IMR-90 (cell line): ENCODE measurements around the gene MRPL50. TPM values are rescaled to one million over a fixed set of nuclear protein-coding genes. Genes with fewer than 3 reads are reported as not detected.
A peak's percentile ranks its signal among the peaks of the same experiment; 100 is the strongest.

Source experiments
- ATAC-seq: fragments of 200-7000 bp; cut with Tn5 transposase; 2 replicates; pipeline ENCODE4 v1.9.1; 2020; ENCODE audit warnings: low read depth, mild to moderate bottlenecking, moderate library complexity
- BruUV-seq: library from RNA; stranded (reverse); fragments of 400-500 nt; replicated peaks from 2 replicates; lab custom pipeline; 2021; lab: Mats Ljungman, UMichigan
- CTCF ChIA-PET: fragments of 300-600 bp; formaldehyde crosslinking; extraction: SDS; loops from one replicate; lab custom pipeline; 2021; ENCODE audit warnings: antibody characterized with exemption; lab: Yijun Ruan, JAX
- POLR2A ChIA-PET: fragments of 300-600 bp; sonication (Branson Sonifier 250); formaldehyde crosslinking; loops from one replicate; lab custom pipeline; 2022; ENCODE audit warnings: antibody characterized with exemption; ENCODE audit not compliant: unreplicated experiment; lab: Charles Lee
- DNase-seq: peaks from one replicate; pipeline ENCODE4 v3.0.0; 2013
- H2AFZ ChIP-seq: replicated peaks from 2 replicates; pipeline ENCODE3; 2013; ENCODE audit warnings: low read length, mild to moderate bottlenecking; ENCODE audit not compliant: poor library complexity
- H2AK5ac ChIP-seq: 2 replicates; pipeline ENCODE4 v1.6.1; 2013; ENCODE audit warnings: low read depth, low read length, inconsistent platforms
- H2AK9ac ChIP-seq: replicated peaks from 2 replicates; pipeline ENCODE3; 2013; ENCODE audit warnings: mild to moderate bottlenecking, low read depth, low read length, moderate library complexity; ENCODE audit not compliant: poor library complexity
- H2BK120ac ChIP-seq: 2 replicates; pipeline ENCODE4 v1.6.1; 2013; ENCODE audit warnings: low read depth, low read length, inconsistent platforms
- H2BK15ac ChIP-seq: 3 replicates; pipeline ENCODE4 v1.6.1; 2013; ENCODE audit warnings: low read depth, low read length, inconsistent platforms
- H2BK20ac ChIP-seq: 2 replicates; pipeline ENCODE4 v1.6.1; 2013; ENCODE audit warnings: low read depth, mild to moderate bottlenecking, inconsistent platforms, low read length, moderate library complexity
- H2BK5ac ChIP-seq: 2 replicates; pipeline ENCODE4 v1.6.1; 2013; ENCODE audit warnings: mild to moderate bottlenecking, low read depth, low read length, inconsistent platforms; ENCODE audit not compliant: poor library complexity, severe bottlenecking
- H3K14ac ChIP-seq: replicated peaks from 2 replicates; pipeline ENCODE4 v1.6.1; 2013; ENCODE audit warnings: low read depth, low read length, inconsistent platforms
- H3K18ac ChIP-seq: 2 replicates; pipeline ENCODE4 v1.6.1; 2013; ENCODE audit warnings: low read depth, low read length, control low read depth
- H3K23ac ChIP-seq: 2 replicates; pipeline ENCODE4 v1.6.1; 2013; ENCODE audit warnings: low read depth, low read length, inconsistent platforms
- H3K27ac ChIP-seq: 2 replicates; pipeline ENCODE4 v1.5.1; 2013; ENCODE audit warnings: mild to moderate bottlenecking, control low read depth, low read length; ENCODE audit not compliant: insufficient read depth
- H3K27me3 ChIP-seq: 2 replicates; pipeline ENCODE4 v1.6.1; 2013; ENCODE audit warnings: low read length; ENCODE audit not compliant: control insufficient read depth, insufficient read depth
- H3K36me3 ChIP-seq: 2 replicates; pipeline ENCODE4 v1.6.1; 2013; ENCODE audit warnings: low read length, mixed read lengths; ENCODE audit not compliant: control insufficient read depth, insufficient read depth
- H3K4ac ChIP-seq: 2 replicates; pipeline ENCODE4 v1.6.1; 2013; ENCODE audit warnings: low read depth, low read length, inconsistent platforms
- H3K4me1 ChIP-seq: 2 replicates; pipeline ENCODE4 v1.6.1; 2013; ENCODE audit warnings: low read length, mixed read lengths; ENCODE audit not compliant: control insufficient read depth, insufficient read depth
- H3K4me2 ChIP-seq: 2 replicates; pipeline ENCODE4 v1.6.1; 2013; ENCODE audit warnings: low read depth, mild to moderate bottlenecking, control low read depth, low read length, moderate library complexity
- H3K4me3 ChIP-seq: 2 replicates; pipeline ENCODE4 v1.5.1; 2013; ENCODE audit warnings: low read depth, mild to moderate bottlenecking, control low read depth, low read length, moderate library complexity; ENCODE audit not compliant: insufficient read depth
- H3K56ac ChIP-seq: 2 replicates; pipeline ENCODE4 v1.6.1; 2013; ENCODE audit warnings: low read length, inconsistent platforms; ENCODE audit not compliant: insufficient read depth; ENCODE audit errors: extremely low read depth
- H3K79me1 ChIP-seq, 2 experiments: 2 replicates each; pipeline ENCODE4 v1.6.1; 2013; ENCODE audit warnings: low read length in 2 of 2, inconsistent platforms in 1 of 2, low read depth in 1 of 2
- H3K9ac ChIP-seq: 2 replicates; pipeline ENCODE4 v1.6.1; 2013; ENCODE audit warnings: low read depth, low read length, control low read depth
- H3K9me1 ChIP-seq: 2 replicates; pipeline ENCODE4 v1.6.1; 2013; ENCODE audit warnings: low read length, inconsistent platforms; ENCODE audit not compliant: insufficient read depth
- H3K9me3 ChIP-seq: 2 replicates; pipeline ENCODE4 v1.6.1; 2013; ENCODE audit warnings: low read length; ENCODE audit not compliant: control insufficient read depth, insufficient read depth
- H4K20me1 ChIP-seq: 2 replicates; pipeline ENCODE4 v1.6.1; 2013; ENCODE audit warnings: low read length, inconsistent platforms; ENCODE audit not compliant: insufficient read depth
- H4K5ac ChIP-seq: 2 replicates; pipeline ENCODE4 v1.6.1; 2013; ENCODE audit warnings: mild to moderate bottlenecking, low read depth, low read length, control low read depth
- H4K8ac ChIP-seq, 2 experiments: 2 replicates each; pipeline ENCODE4 v1.6.1; 2013; ENCODE audit warnings: low read depth in 2 of 2, low read length in 2 of 2, control low read depth in 1 of 2, inconsistent platforms in 1 of 2
- H4K91ac ChIP-seq: 2 replicates; pipeline ENCODE4 v1.6.1; 2013; ENCODE audit warnings: low read depth, low read length, inconsistent platforms; ENCODE audit not compliant: insufficient read depth
- BHLHE40 ChIP-seq: fragments of 150-350 bp; IDR thresholded peaks from 2 replicates; pipeline ENCODE4 v1.6.1; 2016; ENCODE audit warnings: mild to moderate bottlenecking, low read depth, low read length
- CHD1 ChIP-seq: IDR thresholded peaks from 2 replicates; pipeline ENCODE4 v1.6.1; 2012; ENCODE audit warnings: low read depth, low read length, improper control_type of control experiment
- MAFK ChIP-seq: IDR thresholded peaks from 2 replicates; pipeline ENCODE4 v1.6.1; 2012; ENCODE audit warnings: low read depth, low read length, improper control_type of control experiment
- NFE2L2 ChIP-seq: fragments of 150-350 bp; IDR thresholded peaks from 2 replicates; pipeline ENCODE4 v1.6.1; 2016; ENCODE audit warnings: low read depth, mild to moderate bottlenecking, low read length
- POLR2A ChIP-seq: IDR thresholded peaks from 2 replicates; pipeline ENCODE4 v1.6.1; 2012; ENCODE audit warnings: mild to moderate bottlenecking, low read depth, low read length
- WGBS, 2 experiments: methylation state at CpG; one replicate each; pipeline versions ENCODE4 v1.1.5 to v1.1.7; 2013; ENCODE audit warnings: missing lambda C conversion rate in 2 of 2; ENCODE audit not compliant: insufficient read length in 1 of 2; ENCODE audit errors: extremely low coverage in 2 of 2; 5-methylcytosine and 5-hydroxymethylcytosine counted together
- dilution Hi-C: fragments of 300-500 bp; cut with HindIII; formaldehyde crosslinking; loops from one replicate; pipeline ENCODE4 v1.14.3; 2018; ENCODE audit warnings: low sequenced_read_pairs; ENCODE audit not compliant: unreplicated experiment
- in situ Hi-C: fragments of 300-500 bp; cut with MboI; formaldehyde crosslinking; loops from 3 replicates; pipeline ENCODE4 v1.14.3; 2019; ENCODE audit warnings: low sequenced_read_pairs, inconsistent platforms, mixed read lengths
- intact Hi-C: fragments of 100-400 bp; cut with micrococcal nuclease; formaldehyde crosslinking; loops from 2 replicates; pipeline ENCODE4 v1.10.0; 2022
- polyA plus RNA-seq, 3 experiments: library from polyadenylated mRNA; depleted of rRNA; stranded (reverse); fragments of >200 nt; gene quantifications; 2 replicates each; pipeline ENCODE4 v1.2.3, GENCODE V29; 2012; ENCODE audit warnings: low replicate concordance in 1 of 3
- total RNA-seq: library from RNA; depleted of rRNA; stranded (reverse); fragments of >200 nt; gene quantifications from 2 replicates; pipeline ENCODE4 v1.2.3, GENCODE V29; 2012

The MRPL50 gene
- total and polyA plus RNA-seq, 2 of the 4 experiments (the other 2 are of a cell fraction): 7.5 to 8.6 TPM

- H3K18ac ChIP-seq: no peak overlapping the region
- no peaks in the 10 kb centered on the region for H3K9me1 ChIP-seq
- no peak overlapping the region for H2BK20ac ChIP-seq
- no peak overlapping the region for H2BK120ac ChIP-seq
- POLR2A ChIA-PET: no interaction called here
- TF ChIP-seq CHD1 (no peak), MAFK (no peak), POLR2A (no peak), NFE2L2 (no peak), BHLHE40 (no peak)
- no peak overlapping the region for H3K23ac ChIP-seq
- no peaks in the 10 kb centered on the region for H4K20me1 ChIP-seq
- no peak overlapping the region for H3K9ac ChIP-seq
- H3K79me1 ChIP-seq: peaks cover 0 to 7% of the 10 kb centered on the region in 2 experiments; a peak in 1 of 4 replicates
- no peak overlapping the region for H2BK15ac ChIP-seq
- ATAC-seq: no peak
- H2AK5ac ChIP-seq: no peak overlapping the region
- H3K14ac ChIP-seq: no peak overlapping the region
- no peak overlapping the region for H3K4me2 ChIP-seq
- H3K4me1 ChIP-seq: no peaks in the 10 kb centered on the region
- no peak overlapping the region for H2AFZ ChIP-seq
- no peak overlapping the region for H4K91ac ChIP-seq
- CTCF ChIA-PET: no interaction called here
- peak; percentile 20 for DNase-seq
- in situ Hi-C loops: no loop called here
- no TSS peak for BruUV-seq
- WGBS, 2 experiments: no CpG with 5 or more reads among the region's 4 CpGs
- intact Hi-C loops: no loop called here
- peaks cover 32% of the 10 kb centered on the region for H3K36me3 ChIP-seq
- no peak overlapping the region for H3K56ac ChIP-seq
- no peak overlapping the region for H3K4ac ChIP-seq
- no peak overlapping the region for H2BK5ac ChIP-seq
- H3K9me3 ChIP-seq: peaks cover 66% of the 10 kb centered on the region
- no peaks in the 10 kb centered on the region for H3K27me3 ChIP-seq
- no peak overlapping the region for H3K4me3 ChIP-seq
- H3K27ac ChIP-seq: no peak overlapping the region
- dilution Hi-C loops: no loop called here
- H4K5ac ChIP-seq: no peak overlapping the region
- H2AK9ac ChIP-seq: no peak overlapping the region
- no peak overlapping the region for H4K8ac ChIP-seq
Observed at GRCh38 chr9:101409079-101409477, 10.7 kb upstream of the MRPL50 start.
